Breast epithelium (tissue), 4 donors: ENCODE measurements around the gene EFNA3. TPM values are rescaled to one million over a fixed set of nuclear protein-coding genes. Genes with fewer than 3 reads are reported as not detected.

Experiments used
- DNase-seq, 2 donors: peaks; one replicate each; pipeline ENCODE4 v3.0.0-alpha.2; 2019; ENCODE audit warnings: low spot score in 2 of 2
- H3K27ac ChIP-seq, 2 donors: fragments of 200-600 bp; sonication (generic) in 1 of 2; one replicate each; pipeline ENCODE4 v1.5.1; 2016 to 2019; ENCODE audit warnings: mild to moderate bottlenecking in 1 of 2
- H3K27me3 ChIP-seq, 2 donors: fragments of 200-600 bp; sonication (generic) in 1 of 2; one replicate each; pipeline versions ENCODE4 v1.5.1 to v1.6.0; 2017 to 2019; ENCODE audit warnings: control low read depth in 1 of 2, mild to moderate bottlenecking in 1 of 2
- H3K36me3 ChIP-seq: fragments of 200-600 bp; one replicate; pipeline ENCODE4 v1.5.1; 2019
- H3K4me1 ChIP-seq, 2 donors: fragments of 200-600 bp; sonication (generic); one replicate each; pipeline ENCODE4 v1.5.1; 2016 to 2019; ENCODE audit warnings: control low read depth in 1 of 2
- H3K4me3 ChIP-seq, 3 donors: fragments of 200-600 bp; sonication (generic); 1 replicate in 2 of 3; 2 replicates in 1 of 3; pipeline ENCODE4 v1.5.1; 2016 to 2019; ENCODE audit warnings: mild to moderate bottlenecking in 3 of 3, moderate library complexity in 2 of 3
- H3K9me3 ChIP-seq, 2 donors: fragments of 200-600 bp; sonication (generic) in 1 of 2; one replicate each; pipeline ENCODE4 v1.5.1; 2016 to 2019; ENCODE audit warnings: control low read depth in 1 of 2
- POLR2A ChIP-seq: fragments of 450-650 bp; IDR thresholded peaks from one replicate; pipeline ENCODE4 v1.6.1; 2016; ENCODE audit warnings: antibody characterized with exemption, mild to moderate bottlenecking, moderate library complexity
- POLR2AphosphoS5 ChIP-seq, 3 donors: sonication (generic); formaldehyde crosslinking; IDR thresholded peaks; one replicate each; pipeline ENCODE4 v1.6.1; 2017; ENCODE audit warnings: antibody characterized with exemption in 3 of 3
- intact Hi-C: fragments of 100-400 bp; cut with DNase I; formaldehyde crosslinking; loops from one replicate; pipeline ENCODE4 v1.15.1; 2023; ENCODE audit warnings: low total_unique reads
- total RNA-seq, 3 donors: library from RNA; depleted of rRNA; stranded (reverse); fragments of >200 nt; gene quantifications; one replicate each; pipeline ENCODE4 v1.1.0, GENCODE V29; 2016
- TF ChIP-seq, protein P1 (sequence below), 3 donors: fragments of 450-650 bp; IDR thresholded peaks; one replicate each; pipeline ENCODE4 v1.5.1; 2016 to 2017; ENCODE audit warnings: antibody characterized with exemption in 3 of 3, mild to moderate bottlenecking in 3 of 3, moderate library complexity in 3 of 3

EFNA3 gene
- total RNA-seq, 3 donors from 2014 or later, result 1.6 to 7.2 (median 6.6) TPM

DNA sequence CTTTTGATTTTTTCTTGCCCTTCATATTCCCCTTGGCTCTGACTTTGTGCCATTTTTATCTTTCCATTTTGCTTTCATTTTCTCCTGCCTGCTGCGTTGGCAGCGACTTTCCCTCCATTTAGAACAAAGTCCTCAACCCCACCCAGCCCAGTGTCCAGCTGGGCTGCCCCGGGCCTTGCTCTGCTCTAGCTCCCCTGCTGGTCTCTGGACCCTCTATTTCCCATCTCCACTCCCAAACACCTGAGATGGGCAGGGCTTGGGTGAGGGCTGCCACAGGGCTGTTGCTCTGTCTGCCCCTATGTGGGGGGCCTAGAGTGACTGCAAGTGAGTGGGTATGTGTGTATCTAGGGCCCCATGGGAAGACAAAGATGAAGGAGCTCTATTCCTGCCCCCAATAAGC, 34.8 kb upstream of the EFNA3 start:
- no peaks in the 10 kb centered on the region for H3K27me3 ChIP-seq
- intact Hi-C loops, result no loop called here
- no peak for DNase-seq
- no peaks in the 10 kb centered on the region for H3K36me3 ChIP-seq
- no peaks in the 10 kb centered on the region for H3K9me3 ChIP-seq
- peaks cover 8 to 9% of the 10 kb centered on the region in 2 donors for H3K4me1 ChIP-seq
- TF ChIP-seq, protein P1, sequence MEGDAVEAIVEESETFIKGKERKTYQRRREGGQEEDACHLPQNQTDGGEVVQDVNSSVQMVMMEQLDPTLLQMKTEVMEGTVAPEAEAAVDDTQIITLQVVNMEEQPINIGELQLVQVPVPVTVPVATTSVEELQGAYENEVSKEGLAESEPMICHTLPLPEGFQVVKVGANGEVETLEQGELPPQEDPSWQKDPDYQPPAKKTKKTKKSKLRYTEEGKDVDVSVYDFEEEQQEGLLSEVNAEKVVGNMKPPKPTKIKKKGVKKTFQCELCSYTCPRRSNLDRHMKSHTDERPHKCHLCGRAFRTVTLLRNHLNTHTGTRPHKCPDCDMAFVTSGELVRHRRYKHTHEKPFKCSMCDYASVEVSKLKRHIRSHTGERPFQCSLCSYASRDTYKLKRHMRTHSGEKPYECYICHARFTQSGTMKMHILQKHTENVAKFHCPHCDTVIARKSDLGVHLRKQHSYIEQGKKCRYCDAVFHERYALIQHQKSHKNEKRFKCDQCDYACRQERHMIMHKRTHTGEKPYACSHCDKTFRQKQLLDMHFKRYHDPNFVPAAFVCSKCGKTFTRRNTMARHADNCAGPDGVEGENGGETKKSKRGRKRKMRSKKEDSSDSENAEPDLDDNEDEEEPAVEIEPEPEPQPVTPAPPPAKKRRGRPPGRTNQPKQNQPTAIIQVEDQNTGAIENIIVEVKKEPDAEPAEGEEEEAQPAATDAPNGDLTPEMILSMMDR (IDR thresholded peaks at IDR 0.05), result no peak
- TF ChIP-seq POLR2AphosphoS5 (IDR thresholded peaks at IDR 0.05) (no peak), POLR2A (no peak)
- peak overlapping the region; percentile 22 for H3K27ac ChIP-seq
- H3K4me3 ChIP-seq, result no peak overlapping the region

DNA sequence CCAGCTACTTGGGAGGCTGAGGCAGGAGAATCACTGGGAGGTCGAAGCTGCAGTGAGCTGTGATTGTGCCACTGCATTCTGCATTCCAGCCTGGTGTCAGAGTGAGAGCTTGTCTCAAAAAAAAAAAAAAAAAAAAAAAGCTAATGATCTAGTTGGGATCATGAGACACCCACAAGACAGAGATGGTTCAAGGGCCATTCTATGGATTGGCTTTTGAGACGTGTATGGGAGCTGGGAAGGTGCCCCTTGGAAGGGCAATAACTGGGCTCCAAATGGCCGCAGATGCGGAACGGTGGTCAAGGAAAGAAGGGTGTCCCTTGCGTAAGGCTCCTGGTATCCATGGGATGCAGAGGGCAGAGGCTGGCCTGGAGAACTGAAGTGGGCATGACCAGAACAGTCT, 34.3 kb upstream of the EFNA3 start:
- H3K27me3 ChIP-seq, result no peaks in the 10 kb centered on the region
- no peaks in the 10 kb centered on the region for H3K36me3 ChIP-seq
- no peak for DNase-seq
- H3K27ac ChIP-seq, result peak overlapping the region; percentile 49 to 71
- H3K4me1 ChIP-seq, result peaks cover 4 to 8% of the 10 kb centered on the region in 2 donors
- no peaks in the 10 kb centered on the region for H3K9me3 ChIP-seq
- H3K4me3 ChIP-seq, result no peak overlapping the region
- TF ChIP-seq, protein P1 (IDR thresholded peaks at IDR 0.05), result no peak
- intact Hi-C loops, result no loop called here

DNA sequence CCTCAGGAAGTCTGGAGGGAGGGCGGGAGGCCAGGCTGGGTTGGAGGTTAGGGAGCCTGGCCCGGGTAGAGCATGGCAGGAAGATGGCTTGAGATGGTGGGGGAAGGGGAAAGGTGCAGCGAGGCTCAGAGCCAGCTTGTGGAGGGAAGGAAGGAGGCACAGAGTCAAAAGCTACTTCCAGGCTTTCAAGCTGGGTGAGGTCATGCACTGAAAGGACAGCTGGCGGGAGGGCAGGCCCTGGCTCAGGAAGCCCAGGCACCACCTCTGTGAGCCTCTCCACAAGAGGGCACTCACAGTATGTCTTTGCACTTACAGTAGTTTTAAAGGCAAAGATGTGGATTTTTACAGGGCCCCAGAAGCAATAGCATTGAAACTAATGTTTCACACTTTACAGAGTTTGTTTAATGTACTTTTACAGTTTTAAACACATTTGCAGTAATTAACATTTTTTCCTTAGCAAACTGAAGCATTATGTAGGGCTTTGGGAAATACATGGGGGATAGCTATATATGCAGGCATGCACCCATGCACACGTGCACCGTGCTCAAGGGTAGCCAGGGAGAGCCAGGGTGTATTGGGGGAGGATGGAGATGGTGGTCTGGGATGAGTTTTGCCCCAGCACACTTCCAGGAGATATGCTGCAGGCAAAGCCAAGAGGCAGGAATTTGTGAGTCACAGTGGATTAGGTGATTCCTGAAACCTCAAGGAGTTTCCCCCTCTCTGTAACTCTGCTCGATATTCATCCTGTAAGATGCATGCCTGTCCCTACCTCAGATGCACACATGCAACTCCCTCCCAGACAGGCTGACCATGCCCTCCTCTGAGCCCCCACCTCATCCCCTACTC, 33.6 kb upstream of the EFNA3 start:
- Histone ChIP-seq H3K4me1 (peaks cover 10 to 14% of the 10 kb centered on the region in 2 donors), H3K27ac (peak overlapping the region; percentile 49 to 71), H3K9me3 (no peaks in the 10 kb centered on the region), H3K36me3 (no peaks in the 10 kb centered on the region), H3K27me3 (no peaks in the 10 kb centered on the region), H3K4me3 (no peak overlapping the region)
- TF ChIP-seq POLR2A (no peak), POLR2AphosphoS5 (IDR thresholded peaks at IDR 0.05) (peak in 1 of 3 donors; percentile 45)
- TF ChIP-seq, protein P1 (IDR thresholded peaks at IDR 0.05), result peak in 2 of 3 donors; percentile 50 to 70
- intact Hi-C loops, result no loop called here
- DNase-seq, result peak; percentile 76 to 82

DNA sequence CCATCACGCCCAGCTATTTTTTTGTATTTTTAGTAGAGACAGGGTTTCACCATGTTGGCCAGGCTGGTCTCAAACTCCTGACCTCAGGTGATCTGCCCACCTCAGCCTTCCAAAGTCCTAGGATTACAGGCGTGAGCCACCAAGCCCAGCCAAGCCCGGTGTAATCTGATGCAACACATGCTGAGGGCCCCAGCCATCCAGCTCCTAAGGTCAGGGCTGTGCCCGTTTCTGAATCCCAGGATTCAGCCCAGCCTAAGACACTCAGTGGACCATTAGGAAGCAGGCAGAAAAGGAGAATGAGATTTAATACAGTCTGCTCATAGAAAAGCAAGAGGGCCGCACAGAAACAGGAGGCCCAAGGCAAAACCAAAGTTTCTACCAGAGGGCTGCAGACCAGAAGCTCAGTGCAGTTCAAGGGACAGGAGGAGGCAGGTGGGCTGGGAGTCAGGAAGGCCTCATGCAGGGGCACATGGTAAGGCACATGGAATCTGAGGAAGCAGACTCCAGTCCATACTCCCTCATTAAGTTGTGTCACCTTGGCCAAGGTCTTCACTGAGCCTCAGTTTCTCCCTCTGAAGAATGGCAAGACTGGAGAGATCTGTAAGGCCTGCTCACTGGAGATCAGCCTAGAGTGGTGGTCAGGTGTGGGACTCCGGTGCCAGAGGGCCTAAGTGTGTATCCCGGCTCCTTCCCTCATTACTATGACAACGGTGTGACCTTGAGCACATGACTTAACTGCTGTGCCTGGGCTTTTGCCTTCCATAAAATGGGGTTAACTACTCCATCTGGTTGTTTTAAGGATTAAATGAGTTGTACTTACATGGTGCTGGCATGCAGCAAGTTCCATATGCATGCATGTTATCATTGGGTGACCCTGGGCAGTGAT, 29.9 kb upstream of the EFNA3 start:
- no peak for TF ChIP-seq POLR2AphosphoS5 (IDR thresholded peaks at IDR 0.05)
- TF ChIP-seq, protein P1 (IDR thresholded peaks at IDR 0.05), result no peak
- no peak for TF ChIP-seq POLR2A
- H3K4me3 ChIP-seq, result no peak overlapping the region
- DNase-seq, result no peak
- peak overlapping the region; percentile 40 to 90 for H3K27ac ChIP-seq
- peaks cover 10 to 17% of the 10 kb centered on the region in 2 donors for H3K4me1 ChIP-seq
- intact Hi-C loops, result no loop called here
- H3K36me3 ChIP-seq, result no peaks in the 10 kb centered on the region
- H3K9me3 ChIP-seq, result no peaks in the 10 kb centered on the region
- no peaks in the 10 kb centered on the region for H3K27me3 ChIP-seq
